ENCODE results near the gene SMG5. TPM values are rescaled to one million over a fixed set of nuclear protein-coding genes. Genes with fewer than 3 reads are reported as not detected.

Gene SMG5
- total RNA-seq, 1 experiment from 2014 or later = 126 TPM

DNA sequence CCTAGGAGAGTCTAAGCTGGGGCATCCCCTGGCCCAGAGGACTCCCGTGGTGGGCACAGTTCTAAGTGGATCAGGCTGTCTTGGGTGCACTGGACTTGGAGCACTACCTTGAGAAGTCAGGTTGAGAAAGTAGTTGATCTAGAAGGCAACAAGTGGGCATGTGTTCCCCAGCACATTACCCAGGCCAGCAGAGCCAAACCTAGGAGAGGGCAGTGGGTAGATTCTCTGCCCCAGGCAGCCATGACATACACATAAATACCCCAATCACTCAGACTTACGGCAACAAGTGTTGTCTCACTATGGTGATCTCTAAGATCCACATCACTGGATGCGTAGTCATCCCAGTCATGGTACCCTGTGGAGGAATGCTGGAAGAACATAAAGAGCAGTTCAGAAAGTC, 71.4 kb downstream of the SMG5 start:
- H3K4me3 ChIP-seq (ENCODE audit: low read length) = no peak overlapping the region
- CTCF ChIA-PET = no interaction called here
- no TSS peak for BruUV-seq (replicated peaks)

DNA sequence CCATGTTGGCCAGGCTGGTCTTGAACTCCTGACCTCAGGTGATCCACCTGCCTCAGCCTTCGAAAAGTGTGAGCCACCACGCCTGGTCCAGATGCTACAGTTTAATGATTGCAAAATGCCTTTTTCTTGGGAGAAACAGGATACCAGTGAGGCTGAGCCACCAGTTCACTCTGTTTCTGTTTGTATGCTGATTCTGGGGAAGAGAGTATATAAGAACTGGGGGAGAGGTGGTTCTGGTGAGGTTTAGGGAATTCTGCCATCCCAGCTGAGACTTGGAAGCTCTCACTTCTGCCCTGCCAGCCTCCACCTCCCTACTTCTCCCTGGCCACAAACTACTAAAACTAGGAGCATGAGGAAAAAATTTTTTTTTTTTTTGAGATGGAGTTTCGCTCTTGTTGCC, 77.9 kb downstream of the SMG5 start:
- no TSS peak for BruUV-seq (replicated peaks)
- Histone ChIP-seq H3K4me3 (ENCODE audit: low read length) (no peak overlapping the region), H3K9me2 (replicated peaks; ENCODE audit: low read length) (no peaks in the 10 kb centered on the region), H3F3A (ENCODE audit: low read length, unreplicated experiment) (peaks cover 4% of the 10 kb centered on the region), H3K9ac (ENCODE audit: low read length) (no peak overlapping the region), H3K36me3 (ENCODE audit: low read depth, low read length) (peaks cover 36% of the 10 kb centered on the region), H3K27ac (ENCODE audit: low read length) (no peak overlapping the region), H3K4me1 (ENCODE audit: insufficient read depth, low read length) (peaks cover 12% of the 10 kb centered on the region), H2AFZ (ENCODE audit: low read length) (no peak overlapping the region), H3K27me3 (ENCODE audit: low read length) (no peaks in the 10 kb centered on the region), H3K79me2 (ENCODE audit: low read length) (peaks cover 29% of the 10 kb centered on the region), H3K4me2 (ENCODE audit: low read length) (no peak overlapping the region), H3K9me3 (ENCODE audit: low read length) (no peaks in the 10 kb centered on the region), H4K20me1 (ENCODE audit: low read length) (no peaks in the 10 kb centered on the region)
- ATAC-seq = no peak
- intact Hi-C loops (cut with micrococcal nuclease) = no loop called here
- CTCF ChIA-PET = no interaction called here
- TF ChIP-seq EZH2 (IDR thresholded peaks at IDR 0.05; ENCODE audit: low read length, unreplicated experiment) (no peak), EZH2phosphoT487 (IDR thresholded peaks at IDR 0.05; ENCODE audit: borderline replicate concordance, low read length) (no peak)
- TF ChIP-seq, protein P1, sequence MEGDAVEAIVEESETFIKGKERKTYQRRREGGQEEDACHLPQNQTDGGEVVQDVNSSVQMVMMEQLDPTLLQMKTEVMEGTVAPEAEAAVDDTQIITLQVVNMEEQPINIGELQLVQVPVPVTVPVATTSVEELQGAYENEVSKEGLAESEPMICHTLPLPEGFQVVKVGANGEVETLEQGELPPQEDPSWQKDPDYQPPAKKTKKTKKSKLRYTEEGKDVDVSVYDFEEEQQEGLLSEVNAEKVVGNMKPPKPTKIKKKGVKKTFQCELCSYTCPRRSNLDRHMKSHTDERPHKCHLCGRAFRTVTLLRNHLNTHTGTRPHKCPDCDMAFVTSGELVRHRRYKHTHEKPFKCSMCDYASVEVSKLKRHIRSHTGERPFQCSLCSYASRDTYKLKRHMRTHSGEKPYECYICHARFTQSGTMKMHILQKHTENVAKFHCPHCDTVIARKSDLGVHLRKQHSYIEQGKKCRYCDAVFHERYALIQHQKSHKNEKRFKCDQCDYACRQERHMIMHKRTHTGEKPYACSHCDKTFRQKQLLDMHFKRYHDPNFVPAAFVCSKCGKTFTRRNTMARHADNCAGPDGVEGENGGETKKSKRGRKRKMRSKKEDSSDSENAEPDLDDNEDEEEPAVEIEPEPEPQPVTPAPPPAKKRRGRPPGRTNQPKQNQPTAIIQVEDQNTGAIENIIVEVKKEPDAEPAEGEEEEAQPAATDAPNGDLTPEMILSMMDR (conservative IDR thresholded peaks at IDR 0.05; ENCODE audit: low read depth, low read length) = no peak
- no peak for DNase-seq
- POLR2A ChIA-PET (ENCODE audit: unreplicated experiment) = no interaction called here

More for the DNA sequence above, 71.4 kb downstream of the SMG5 start:
- peaks cover 14% of the 10 kb centered on the region for H3K4me1 ChIP-seq (ENCODE audit: insufficient read depth, low read length)
- POLR2A ChIA-PET (ENCODE audit: unreplicated experiment) = no interaction called here
- peaks cover 25% of the 10 kb centered on the region for H3K36me3 ChIP-seq (ENCODE audit: low read depth, low read length)
- no peak overlapping the region for H2AFZ ChIP-seq (ENCODE audit: low read length)
- intact Hi-C loops (cut with micrococcal nuclease) = no loop called here
- DNase-seq (no peak), ATAC-seq (no peak)
- H3K27ac ChIP-seq (ENCODE audit: low read length) = no peak overlapping the region
- no peaks in the 10 kb centered on the region for H3F3A ChIP-seq (ENCODE audit: low read length, unreplicated experiment)
- H3K79me2 ChIP-seq (ENCODE audit: low read length) = peaks cover 22% of the 10 kb centered on the region
- H4K20me1 ChIP-seq (ENCODE audit: low read length) = no peaks in the 10 kb centered on the region
- no peaks in the 10 kb centered on the region for H3K9me2 ChIP-seq (replicated peaks; ENCODE audit: low read length)
- no peaks in the 10 kb centered on the region for H3K27me3 ChIP-seq (ENCODE audit: low read length)
- TF ChIP-seq EZH2phosphoT487 (IDR thresholded peaks at IDR 0.05; ENCODE audit: borderline replicate concordance, low read length) (no peak), EZH2 (IDR thresholded peaks at IDR 0.05; ENCODE audit: low read length, unreplicated experiment) (no peak)
- TF ChIP-seq, protein P1 (conservative IDR thresholded peaks at IDR 0.05; ENCODE audit: low read depth, low read length) = no peak
- no peaks in the 10 kb centered on the region for H3K9me3 ChIP-seq (ENCODE audit: low read length)
- H3K9ac ChIP-seq (ENCODE audit: low read length) = no peak overlapping the region
- H3K4me2 ChIP-seq (ENCODE audit: low read length) = no peak overlapping the region

DNA sequence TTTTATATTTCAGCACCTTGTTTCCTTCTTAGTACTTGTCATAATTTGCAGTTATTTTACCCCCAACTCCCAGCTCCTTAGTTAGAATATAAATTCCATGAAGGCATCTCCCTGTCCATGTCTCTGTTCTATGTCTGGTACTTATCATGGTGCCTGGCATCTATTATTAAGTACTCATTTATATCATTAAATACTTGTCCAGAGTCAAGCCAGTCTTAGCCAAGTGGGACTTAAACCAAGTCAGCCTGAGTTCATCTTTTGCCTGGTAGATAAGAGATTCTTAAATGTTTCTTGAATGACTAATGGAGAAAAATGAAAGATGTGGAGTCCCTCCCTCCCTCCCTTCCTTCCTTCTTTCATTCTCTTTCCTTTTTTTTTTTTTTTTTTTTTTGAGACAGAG, 79.3 kb downstream of the SMG5 start:
- H3K27me3 ChIP-seq (ENCODE audit: low read length) = no peaks in the 10 kb centered on the region
- peaks cover 24% of the 10 kb centered on the region for H3K36me3 ChIP-seq (ENCODE audit: low read depth, low read length)
- intact Hi-C loops (cut with micrococcal nuclease) = no loop called here
- BruUV-seq (replicated peaks) = no TSS peak
- H3K9me3 ChIP-seq (ENCODE audit: low read length) = no peaks in the 10 kb centered on the region
- POLR2A ChIA-PET (ENCODE audit: unreplicated experiment) = no interaction called here
- H3K4me1 ChIP-seq (ENCODE audit: insufficient read depth, low read length) = peaks cover 12% of the 10 kb centered on the region
- H3K4me2 ChIP-seq (ENCODE audit: low read length) = peak overlapping the region; percentile 12; the same call in 1 of the 2 replicates
- peaks cover 41% of the 10 kb centered on the region for H3K79me2 ChIP-seq (ENCODE audit: low read length)
- H2AFZ ChIP-seq (ENCODE audit: low read length) = no peak overlapping the region
- H3K9me2 ChIP-seq (replicated peaks; ENCODE audit: low read length) = no peaks in the 10 kb centered on the region
- CTCF ChIA-PET = no interaction called here
- no peak overlapping the region for H3K27ac ChIP-seq (ENCODE audit: low read length)
- H3K9ac ChIP-seq (ENCODE audit: low read length) = no peak overlapping the region
- ATAC-seq = peak; percentile 55
- H3F3A ChIP-seq (ENCODE audit: low read length, unreplicated experiment) = peaks cover 4% of the 10 kb centered on the region
- H3K4me3 ChIP-seq (ENCODE audit: low read length) = no peak overlapping the region
- peak; percentile 44 for DNase-seq
- TF ChIP-seq, protein P1 (conservative IDR thresholded peaks at IDR 0.05; ENCODE audit: low read depth, low read length) = no peak
- no peak for TF ChIP-seq EZH2 (IDR thresholded peaks at IDR 0.05; ENCODE audit: low read length, unreplicated experiment)
- no peak for TF ChIP-seq EZH2phosphoT487 (IDR thresholded peaks at IDR 0.05; ENCODE audit: borderline replicate concordance, low read length)
- no peaks in the 10 kb centered on the region for H4K20me1 ChIP-seq (ENCODE audit: low read length)
